ENCODE measurements around the gene KRT73.

The KRT73 gene

GRCh38 chr12:52628841-52629240 is 10.5 kb upstream of the KRT73 start:
- Mint-ChIP-seq H3K4me3 (no peak overlapping the region), H3K4me1 (no peaks in the 10 kb centered on the region), H3K9me3 (no peaks in the 10 kb centered on the region), H3K27me3 (ENCODE audit: low read depth) (peaks cover 18% of the 10 kb centered on the region), H3K36me3 (ENCODE audit: low read depth) (no peaks in the 10 kb centered on the region), H3K27ac (no peak overlapping the region)
- TF ChIP-seq CTCF (IDR thresholded peaks at IDR 0.05; ENCODE audit: unreplicated experiment in 3 of 3) = no peak

- peaks cover 18% of the 10 kb centered on the region for H3K27me3 Mint-ChIP-seq (ENCODE audit: low read depth)
- H3K4me1 Mint-ChIP-seq = no peaks in the 10 kb centered on the region
- no peaks in the 10 kb centered on the region for H3K36me3 Mint-ChIP-seq (ENCODE audit: low read depth)
- no peak overlapping the region for H3K27ac Mint-ChIP-seq
- no peak overlapping the region for H3K4me3 Mint-ChIP-seq
- no peak for TF ChIP-seq CTCF (IDR thresholded peaks at IDR 0.05; ENCODE audit: unreplicated experiment in 3 of 3)
- no peaks in the 10 kb centered on the region for H3K9me3 Mint-ChIP-seq
Observed at GRCh38 chr12:52628111-52628507, 9.8 kb upstream of the KRT73 start.

GRCh38 chr12:52627395-52628110 is 9.2 kb upstream of the KRT73 start:
- H3K36me3 Mint-ChIP-seq (ENCODE audit: low read depth) = no peaks in the 10 kb centered on the region
- no peaks in the 10 kb centered on the region for H3K4me1 Mint-ChIP-seq
- no peak overlapping the region for H3K4me3 Mint-ChIP-seq
- no peak for TF ChIP-seq CTCF (IDR thresholded peaks at IDR 0.05; ENCODE audit: unreplicated experiment in 3 of 3)
- peaks cover 18% of the 10 kb centered on the region for H3K27me3 Mint-ChIP-seq (ENCODE audit: low read depth)
- no peaks in the 10 kb centered on the region for H3K9me3 Mint-ChIP-seq
- no peak overlapping the region for H3K27ac Mint-ChIP-seq

- no peak for TF ChIP-seq CTCF (IDR thresholded peaks at IDR 0.05; ENCODE audit: unreplicated experiment in 3 of 3)
- no peak overlapping the region for H3K27ac Mint-ChIP-seq
- H3K9me3 Mint-ChIP-seq = no peaks in the 10 kb centered on the region
- peaks cover 12% of the 10 kb centered on the region for H3K27me3 Mint-ChIP-seq (ENCODE audit: low read depth)
- H3K36me3 Mint-ChIP-seq (ENCODE audit: low read depth) = no peaks in the 10 kb centered on the region
- H3K4me3 Mint-ChIP-seq = no peak overlapping the region
- no peaks in the 10 kb centered on the region for H3K4me1 Mint-ChIP-seq
Observed at GRCh38 chr12:52622349-52622748, 4.0 kb upstream of the KRT73 start.

GRCh38 chr12:52618866-52619265 is 507 bp upstream of the KRT73 start:
- Mint-ChIP-seq H3K27me3 (ENCODE audit: low read depth) (peaks cover 26% of the 10 kb centered on the region), H3K4me1 (no peaks in the 10 kb centered on the region), H3K27ac (no peak overlapping the region), H3K9me3 (no peaks in the 10 kb centered on the region), H3K36me3 (ENCODE audit: low read depth) (no peaks in the 10 kb centered on the region), H3K4me3 (no peak overlapping the region)
- no peak for TF ChIP-seq CTCF (IDR thresholded peaks at IDR 0.05; ENCODE audit: unreplicated experiment in 3 of 3)

- no peaks in the 10 kb centered on the region for H3K36me3 Mint-ChIP-seq (ENCODE audit: low read depth)
- peaks cover 33% of the 10 kb centered on the region for H3K27me3 Mint-ChIP-seq (ENCODE audit: low read depth)
- H3K27ac Mint-ChIP-seq = no peak overlapping the region
- TF ChIP-seq CTCF (IDR thresholded peaks at IDR 0.05; ENCODE audit: unreplicated experiment in 3 of 3) = no peak
- no peaks in the 10 kb centered on the region for H3K4me1 Mint-ChIP-seq
- no peaks in the 10 kb centered on the region for H3K9me3 Mint-ChIP-seq
- no peak overlapping the region for H3K4me3 Mint-ChIP-seq
Observed at GRCh38 chr12:52617403-52617785, 965 bp downstream of the KRT73 start.

Data from nephron (organoid).